ENCODE data around the gene PDE6H. TPM values are rescaled to one million over a fixed set of nuclear protein-coding genes. Genes with fewer than 3 reads are reported as not detected.

PDE6H gene
- total and polyA plus RNA-seq, 2 donors (not counting 1 experiment from before 2014, with no cell fraction given): not detected

GRCh38 chr12:14935031-14935430, 37.8 kb upstream of the PDE6H start:
- Histone ChIP-seq H3K9me3 (ENCODE audit: control insufficient read depth, insufficient read depth, low read depth, low read length) (no peaks in the 10 kb centered on the region), H3K27ac (ENCODE audit: insufficient read depth, low read length) (no peak overlapping the region), H3K9ac (ENCODE audit: insufficient read depth, low read length) (no peak overlapping the region), H3K4me1 (ENCODE audit: control insufficient read depth, extremely low read depth, insufficient read depth, low read length) (no peaks in the 10 kb centered on the region), H3K79me2 (ENCODE audit: control insufficient read depth, insufficient read depth, low read length) (no peaks in the 10 kb centered on the region), H4K20me1 (ENCODE audit: control insufficient read depth, extremely low read depth, insufficient read depth, low read length) (no peaks in the 10 kb centered on the region), H3K4me2 (ENCODE audit: extremely low read depth, insufficient read depth, low read length) (no peak overlapping the region), H3K4me3 (replicated peaks in 1 of 4; ENCODE audit: control extremely low read depth in 1 of 4, insufficient read depth in 1 of 4, low read depth in 3 of 4, low read length in 4 of 4) (no peak overlapping the region), H3K27me3 (ENCODE audit: control insufficient read depth, insufficient read depth, low read length) (no peaks in the 10 kb centered on the region), H2AFZ (ENCODE audit: low read length) (no peak overlapping the region), H3K36me3 (ENCODE audit: control insufficient read depth, insufficient read depth, low read length) (no peaks in the 10 kb centered on the region)
- TF ChIP-seq CTCF (conservative IDR thresholded peaks at IDR 0.05 in 1 of 2, IDR thresholded peaks at IDR 0.05 in 1 of 2; ENCODE audit: low read depth in 1 of 2, low read length in 2 of 2) (no peak), EZH2 (IDR thresholded peaks at IDR 0.05; ENCODE audit: low read length, missing control alignments) (no peak)
- DNase-seq (ENCODE audit: low read depth in 2 of 2): no peak

GRCh38 chr12:14936224-14936861, 36.5 kb upstream of the PDE6H start:
- Histone ChIP-seq H3K36me3 (ENCODE audit: control insufficient read depth, insufficient read depth, low read length) (no peaks in the 10 kb centered on the region), H4K20me1 (ENCODE audit: control insufficient read depth, extremely low read depth, insufficient read depth, low read length) (no peaks in the 10 kb centered on the region), H3K9ac (ENCODE audit: insufficient read depth, low read length) (no peak overlapping the region), H3K4me1 (ENCODE audit: control insufficient read depth, extremely low read depth, insufficient read depth, low read length) (no peaks in the 10 kb centered on the region), H3K27ac (ENCODE audit: insufficient read depth, low read length) (no peak overlapping the region), H3K27me3 (ENCODE audit: control insufficient read depth, insufficient read depth, low read length) (no peaks in the 10 kb centered on the region), H3K79me2 (ENCODE audit: control insufficient read depth, insufficient read depth, low read length) (no peaks in the 10 kb centered on the region), H2AFZ (ENCODE audit: low read length) (no peak overlapping the region), H3K4me3 (replicated peaks in 1 of 4; ENCODE audit: control extremely low read depth in 1 of 4, insufficient read depth in 1 of 4, low read depth in 3 of 4, low read length in 4 of 4) (no peak overlapping the region), H3K4me2 (ENCODE audit: extremely low read depth, insufficient read depth, low read length) (no peak overlapping the region), H3K9me3 (ENCODE audit: control insufficient read depth, insufficient read depth, low read depth, low read length) (no peaks in the 10 kb centered on the region)
- no peak for DNase-seq (ENCODE audit: low read depth in 2 of 2)
- no peak for TF ChIP-seq EZH2 (IDR thresholded peaks at IDR 0.05; ENCODE audit: low read length, missing control alignments)
- TF ChIP-seq CTCF (conservative IDR thresholded peaks at IDR 0.05 in 1 of 2, IDR thresholded peaks at IDR 0.05 in 1 of 2; ENCODE audit: low read depth in 1 of 2, low read length in 2 of 2): peak in 1 of 2 donors; percentile 16

- Histone ChIP-seq H3K36me3 (ENCODE audit: control insufficient read depth, insufficient read depth, low read length) (no peaks in the 10 kb centered on the region), H4K20me1 (ENCODE audit: control insufficient read depth, extremely low read depth, insufficient read depth, low read length) (no peaks in the 10 kb centered on the region), H2AFZ (ENCODE audit: low read length) (no peak overlapping the region), H3K4me3 (replicated peaks in 1 of 4; ENCODE audit: control extremely low read depth in 1 of 4, insufficient read depth in 1 of 4, low read depth in 3 of 4, low read length in 4 of 4) (no peak overlapping the region), H3K4me1 (ENCODE audit: control insufficient read depth, extremely low read depth, insufficient read depth, low read length) (no peaks in the 10 kb centered on the region), H3K27ac (ENCODE audit: insufficient read depth, low read length) (no peak overlapping the region), H3K4me2 (ENCODE audit: extremely low read depth, insufficient read depth, low read length) (no peak overlapping the region), H3K9me3 (ENCODE audit: control insufficient read depth, insufficient read depth, low read depth, low read length) (no peaks in the 10 kb centered on the region), H3K27me3 (ENCODE audit: control insufficient read depth, insufficient read depth, low read length) (no peaks in the 10 kb centered on the region), H3K9ac (ENCODE audit: insufficient read depth, low read length) (no peak overlapping the region), H3K79me2 (ENCODE audit: control insufficient read depth, insufficient read depth, low read length) (no peaks in the 10 kb centered on the region)
- DNase-seq (ENCODE audit: low read depth in 2 of 2): no peak
- TF ChIP-seq EZH2 (IDR thresholded peaks at IDR 0.05; ENCODE audit: low read length, missing control alignments) (no peak), CTCF (conservative IDR thresholded peaks at IDR 0.05 in 1 of 2, IDR thresholded peaks at IDR 0.05 in 1 of 2; ENCODE audit: low read depth in 1 of 2, low read length in 2 of 2) (no peak)
Observed at GRCh38 chr12:14937014-14937413, 35.8 kb upstream of the PDE6H start.
